HepG2 (cell line): Measurements from ENCODE around the gene BCAS1. TPM values are rescaled to one million over a fixed set of nuclear protein-coding genes. Genes with fewer than 3 reads are reported as not detected.
A peak's percentile ranks its signal among the peaks of the same experiment; 100 is the strongest.

Experiments used
- EEA1 ChIP-seq: sonication (generic); formaldehyde crosslinking; IDR thresholded peaks from 2 replicates; pipeline ENCODE4 v1.5.1; 2020; ENCODE audit warnings: mild to moderate bottlenecking, missing genetic modification reagents, borderline replicate concordance
- JUN ChIP-seq: sonication (generic); formaldehyde crosslinking; IDR thresholded peaks from 2 replicates; pipeline ENCODE4 v1.4.0; 2020; ENCODE audit warnings: mild to moderate bottlenecking, missing genetic modification reagents
- JUND ChIP-seq: sonication (generic); formaldehyde crosslinking; IDR thresholded peaks from 2 replicates; pipeline ENCODE4 v1.8.0; 2022; ENCODE audit warnings: mild to moderate bottlenecking, missing genetic modification reagents
- KDM1A ChIP-seq: IDR thresholded peaks from 2 replicates; pipeline ENCODE4 v1.6.1; 2016; ENCODE audit warnings: missing compliant biosample characterization
- NCOR1 ChIP-seq: fragments of 200-600 bp; sonication (generic); IDR thresholded peaks from 2 replicates; pipeline ENCODE4 v1.7.0; 2017; ENCODE audit warnings: antibody characterized with exemption, low read length, borderline replicate concordance
- TBL1XR1 ChIP-seq: fragments of 150-350 bp; IDR thresholded peaks from 2 replicates; pipeline ENCODE4 v1.6.1; 2014; ENCODE audit warnings: borderline replicate concordance, low read length; ENCODE audit not compliant: partially characterized antibody
- ZBTB38 ChIP-seq: sonication (generic); formaldehyde crosslinking; IDR thresholded peaks from 2 replicates; pipeline ENCODE4 v1.5.1; 2020; ENCODE audit warnings: mild to moderate bottlenecking, missing genetic modification reagents
- ZNF556 ChIP-seq: sonication (generic); formaldehyde crosslinking; IDR thresholded peaks from 2 replicates; pipeline ENCODE4 v1.4.0; 2020; ENCODE audit warnings: mild to moderate bottlenecking, missing genetic modification reagents, borderline replicate concordance
- ZNF782 ChIP-seq: sonication (generic); formaldehyde crosslinking; IDR thresholded peaks from 2 replicates; pipeline ENCODE4 v1.4.0; 2020; ENCODE audit warnings: missing genetic modification reagents, mild to moderate bottlenecking, borderline replicate concordance
- polyA plus RNA-seq, 8 experiments: library from polyadenylated mRNA; depleted of rRNA in 3 of 8; stranded (reverse) in 7 of 8; unstranded in 1 of 8; fragments of >200 nt; fragmentation: Illumina TruSeq in 4 of 8; extraction: Trizol in 4 of 8; gene quantifications; 2 replicates each; pipeline versions ENCODE4 v1.2.1 to v1.2.3, GENCODE V29; 2011 to 2016; ENCODE audit warnings: low read depth in 4 of 8, missing spikeins in 1 of 8, mixed read lengths in 1 of 8; ENCODE audit not compliant: insufficient read depth in 1 of 8
- total RNA-seq, 5 experiments: library from RNA; depleted of rRNA; stranded (reverse); fragments of >200 nt; fragmentation: Illumina TruSeq; extraction: Trizol; gene quantifications; 2 replicates each; pipeline ENCODE4 v1.2.3, GENCODE V29; 2016; ENCODE audit warnings: low read depth in 1 of 5
- TF ChIP-seq, protein P1 (sequence below): IDR thresholded peaks from 2 replicates; pipeline ENCODE4 v1.6.1; 2016; ENCODE audit warnings: missing compliant biosample characterization, missing genetic modification reagents, borderline replicate concordance
- TF ChIP-seq, protein P2 (sequence below): sonication (generic); formaldehyde crosslinking; IDR thresholded peaks from 2 replicates; pipeline ENCODE4 v1.5.1; 2020; ENCODE audit warnings: missing genetic modification reagents, mild to moderate bottlenecking, borderline replicate concordance
- TF ChIP-seq, protein P3 (sequence below): IDR thresholded peaks from 2 replicates; pipeline ENCODE4 v1.6.1; 2016; ENCODE audit warnings: low read depth

Gene BCAS1
- total and polyA plus RNA-seq, 2 of the 13 experiments (the other 11 are each of a cell fraction or from before 2014, with no cell fraction given) = 0.55 to 0.91 TPM

DNA sequence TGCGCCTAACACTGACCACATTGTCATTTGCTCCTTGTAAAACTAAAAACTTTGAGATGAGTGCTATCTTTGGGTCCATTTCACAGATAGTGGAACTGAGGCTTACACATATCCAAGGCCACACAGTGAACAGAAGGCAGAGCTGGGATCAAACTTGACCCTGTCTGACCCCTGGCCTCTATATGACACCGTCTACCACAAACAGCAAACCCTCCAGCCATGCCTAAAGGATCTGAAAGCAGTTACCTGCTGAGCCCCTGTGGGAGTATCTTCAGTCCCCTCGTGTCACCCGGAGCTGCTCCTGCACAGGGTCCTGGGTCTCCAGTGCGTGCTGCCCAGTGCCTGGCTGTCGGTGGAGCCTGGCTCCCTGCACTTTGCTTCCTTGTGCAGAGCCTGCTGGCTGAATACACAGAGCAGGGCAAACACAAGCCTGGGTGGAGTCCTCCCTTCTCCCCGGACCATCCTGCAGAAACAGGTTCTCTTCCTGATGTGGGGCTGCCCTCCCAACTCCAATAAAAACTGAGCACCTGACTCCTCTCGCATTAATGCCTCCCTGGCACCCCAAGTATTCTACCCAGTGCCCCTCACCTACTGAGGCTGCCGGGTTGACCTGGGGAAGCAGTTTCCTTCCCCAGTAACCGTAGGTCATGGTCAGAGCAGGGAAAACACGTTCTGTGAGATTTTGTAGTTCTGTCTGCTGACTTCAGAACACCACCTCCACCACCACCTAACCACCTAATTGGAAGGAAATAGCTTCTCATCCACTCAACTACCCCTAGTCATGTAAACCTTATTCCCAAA lies at the start of gene BCAS1 (continued):
- TF ChIP-seq, protein P1, sequence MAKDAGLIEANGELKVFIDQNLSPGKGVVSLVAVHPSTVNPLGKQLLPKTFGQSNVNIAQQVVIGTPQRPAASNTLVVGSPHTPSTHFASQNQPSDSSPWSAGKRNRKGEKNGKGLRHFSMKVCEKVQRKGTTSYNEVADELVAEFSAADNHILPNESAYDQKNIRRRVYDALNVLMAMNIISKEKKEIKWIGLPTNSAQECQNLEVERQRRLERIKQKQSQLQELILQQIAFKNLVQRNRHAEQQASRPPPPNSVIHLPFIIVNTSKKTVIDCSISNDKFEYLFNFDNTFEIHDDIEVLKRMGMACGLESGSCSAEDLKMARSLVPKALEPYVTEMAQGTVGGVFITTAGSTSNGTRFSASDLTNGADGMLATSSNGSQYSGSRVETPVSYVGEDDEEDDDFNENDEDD (CRISPR knock-in tag) = peak; percentile 42; the same call in 1 of the 2 replicates
- TF ChIP-seq NCOR1 (peak; percentile 84; the same call in 1 of the 2 replicates), ZNF556 (CRISPR knock-in tag) (peak; percentile 89), EEA1 (CRISPR knock-in tag) (no peak), TBL1XR1 (no peak), ZNF782 (CRISPR knock-in tag) (no peak; the same call in 1 of the 2 replicates), JUN (CRISPR knock-in tag) (0 out of 2 replicates have a peak, but pooled peaks have one; percentile 51), ZBTB38 (CRISPR knock-in tag) (peak; percentile 64; the same call in 1 of the 2 replicates), JUND (CRISPR knock-in tag) (0 out of 2 replicates have a peak, but pooled peaks have one; percentile 39), KDM1A (peak; percentile 100)
- TF ChIP-seq, protein P2, sequence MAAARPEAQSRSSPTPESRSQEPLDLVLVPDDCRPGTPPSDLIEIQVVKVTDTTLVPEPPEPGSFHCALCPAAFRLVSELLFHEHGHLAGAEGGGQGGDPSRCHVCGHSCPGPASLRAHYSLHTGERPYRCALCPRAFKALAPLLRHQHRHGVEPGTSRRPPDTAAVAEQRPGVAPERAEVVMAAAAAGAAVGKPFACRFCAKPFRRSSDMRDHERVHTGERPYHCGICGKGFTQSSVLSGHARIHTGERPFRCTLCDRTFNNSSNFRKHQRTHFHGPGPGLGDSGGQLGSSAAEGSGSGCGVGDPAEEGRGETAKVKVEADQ = peak; percentile 38; the same call in 1 of the 2 replicates
- TF ChIP-seq, protein P3, sequence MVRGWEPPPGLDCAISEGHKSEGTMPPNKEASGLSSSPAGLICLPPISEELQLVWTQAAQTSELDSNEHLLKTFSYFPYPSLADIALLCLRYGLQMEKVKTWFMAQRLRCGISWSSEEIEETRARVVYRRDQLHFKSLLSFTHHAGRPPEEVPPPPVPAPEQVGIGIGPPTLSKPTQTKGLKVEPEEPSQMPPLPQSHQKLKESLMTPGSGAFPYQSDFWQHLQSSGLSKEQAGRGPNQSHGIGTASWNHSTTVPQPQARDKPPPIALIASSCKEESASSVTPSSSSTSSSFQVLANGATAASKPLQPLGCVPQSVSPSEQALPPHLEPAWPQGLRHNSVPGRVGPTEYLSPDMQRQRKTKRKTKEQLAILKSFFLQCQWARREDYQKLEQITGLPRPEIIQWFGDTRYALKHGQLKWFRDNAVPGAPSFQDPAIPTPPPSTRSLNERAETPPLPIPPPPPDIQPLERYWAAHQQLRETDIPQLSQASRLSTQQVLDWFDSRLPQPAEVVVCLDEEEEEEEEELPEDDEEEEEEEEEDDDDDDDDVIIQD = peak; percentile 48; the same call in 1 of the 2 replicates
